Activated naive CD4-positive, alpha-beta T cell treated with anti-CD3 and anti-CD28 coated beads, Interleukin-2, amount 50 U/mL, for 24 hours (primary cell): ENCODE results near the gene NUP205.
"Not testable (repeated sequence)": the region's sequence is repeated elsewhere in the genome, so short reads cannot be mapped to it uniquely, and the experiment has no call there.

Experiments
- H3K27ac Mint-ChIP-seq: one replicate; pipeline ENCODE4 v1.8.0; 2021; ENCODE audit warnings: mild to moderate bottlenecking, mixed read lengths
- H3K27me3 Mint-ChIP-seq: one replicate; pipeline ENCODE4 v1.8.0; 2021; ENCODE audit warnings: mixed read lengths
- H3K36me3 Mint-ChIP-seq: one replicate; pipeline ENCODE4 v1.8.0; 2021; ENCODE audit warnings: mixed read lengths
- H3K4me1 Mint-ChIP-seq: one replicate; pipeline ENCODE4 v1.8.0; 2021; ENCODE audit warnings: mixed read lengths
- H3K4me3 Mint-ChIP-seq: one replicate; pipeline ENCODE4 v1.8.0; 2021; ENCODE audit warnings: mild to moderate bottlenecking, mixed read lengths
- H3K9me3 Mint-ChIP-seq: one replicate; pipeline ENCODE4 v1.8.0; 2021; ENCODE audit warnings: mixed read lengths

NUP205 gene

GRCh38 chr7:135584362-135585353 lies 26.9 kb downstream of the NUP205 start:
- Mint-ChIP-seq H3K9me3 (no peaks in the 10 kb centered on the region), H3K36me3 (peaks cover 19% of the 10 kb centered on the region)

GRCh38 chr7:135597181-135597925 lies 39.6 kb downstream of the NUP205 start:
- H3K9me3 Mint-ChIP-seq = no peaks in the 10 kb centered on the region
- no peaks in the 10 kb centered on the region for H3K4me1 Mint-ChIP-seq
- peaks cover 12% of the 10 kb centered on the region for H3K36me3 Mint-ChIP-seq
- H3K27ac Mint-ChIP-seq = no peak overlapping the region
- H3K27me3 Mint-ChIP-seq = no peaks in the 10 kb centered on the region
- H3K4me3 Mint-ChIP-seq = no peak overlapping the region

More at GRCh38 chr7:135584362-135585353, 26.9 kb downstream of the NUP205 start:
- H3K27ac Mint-ChIP-seq = no peak overlapping the region
- no peak overlapping the region for H3K4me3 Mint-ChIP-seq
- H3K27me3 Mint-ChIP-seq = no peaks in the 10 kb centered on the region
- no peaks in the 10 kb centered on the region for H3K4me1 Mint-ChIP-seq

GRCh38 chr7:135597926-135598305 lies 40.2 kb downstream of the NUP205 start:
- Mint-ChIP-seq H3K4me1 (no peaks in the 10 kb centered on the region), H3K36me3 (peaks cover 12% of the 10 kb centered on the region), H3K4me3 (no peak overlapping the region), H3K9me3 (no peaks in the 10 kb centered on the region), H3K27me3 (no peaks in the 10 kb centered on the region), H3K27ac (no peak overlapping the region)

GRCh38 chr7:135599471-135599870 lies 41.8 kb downstream of the NUP205 start:
- Mint-ChIP-seq H3K4me1 (no peaks in the 10 kb centered on the region), H3K4me3 (no peak overlapping the region), H3K36me3 (peaks cover 12% of the 10 kb centered on the region), H3K27me3 (no peaks in the 10 kb centered on the region), H3K27ac (no peak overlapping the region), H3K9me3 (no peaks in the 10 kb centered on the region)

GRCh38 chr7:135600226-135600625 lies 42.5 kb downstream of the NUP205 start:
- no peaks in the 10 kb centered on the region for H3K9me3 Mint-ChIP-seq
- H3K4me1 Mint-ChIP-seq = no peaks in the 10 kb centered on the region
- H3K36me3 Mint-ChIP-seq = peaks cover 10% of the 10 kb centered on the region
- no peak overlapping the region for H3K4me3 Mint-ChIP-seq
- no peak overlapping the region for H3K27ac Mint-ChIP-seq
- H3K27me3 Mint-ChIP-seq = no peaks in the 10 kb centered on the region

GRCh38 chr7:135601182-135601581 lies 43.5 kb downstream of the NUP205 start:
- H3K9me3 Mint-ChIP-seq = no peaks in the 10 kb centered on the region
- H3K4me1 Mint-ChIP-seq = no peaks in the 10 kb centered on the region
- H3K4me3 Mint-ChIP-seq = no peak overlapping the region
- H3K36me3 Mint-ChIP-seq = peaks cover 13% of the 10 kb centered on the region
- H3K27ac Mint-ChIP-seq = no peak overlapping the region
- H3K27me3 Mint-ChIP-seq = no peaks in the 10 kb centered on the region

GRCh38 chr7:135602304-135602703 lies 44.6 kb downstream of the NUP205 start:
- peaks cover 19% of the 10 kb centered on the region for H3K36me3 Mint-ChIP-seq
- peak overlapping the region; percentile 77 for H3K27ac Mint-ChIP-seq
- H3K4me3 Mint-ChIP-seq = no peak overlapping the region
- H3K9me3 Mint-ChIP-seq = no peaks in the 10 kb centered on the region
- H3K4me1 Mint-ChIP-seq = no peaks in the 10 kb centered on the region
- no peaks in the 10 kb centered on the region for H3K27me3 Mint-ChIP-seq

- Mint-ChIP-seq H3K27me3 (no peaks in the 10 kb centered on the region), H3K4me1 (no peaks in the 10 kb centered on the region), H3K36me3 (peaks cover 2% of the 10 kb centered on the region), H3K9me3 (no peaks in the 10 kb centered on the region), H3K27ac (no peak overlapping the region), H3K4me3 (no peak overlapping the region)
Measured at GRCh38 chr7:135616136-135616535, 58.4 kb downstream of the NUP205 start.

GRCh38 chr7:135617781-135618180 lies 60.1 kb downstream of the NUP205 start:
- Mint-ChIP-seq H3K36me3 (peaks cover 2% of the 10 kb centered on the region), H3K4me3 (no peak overlapping the region), H3K9me3 (no peaks in the 10 kb centered on the region), H3K27me3 (no peaks in the 10 kb centered on the region), H3K4me1 (no peaks in the 10 kb centered on the region), H3K27ac (no peak overlapping the region)

GRCh38 chr7:135618510-135618909 lies 60.8 kb downstream of the NUP205 start:
- Mint-ChIP-seq H3K9me3 (no peaks in the 10 kb centered on the region), H3K27ac (no peak overlapping the region), H3K4me1 (no peaks in the 10 kb centered on the region), H3K36me3 (peaks cover 5% of the 10 kb centered on the region), H3K4me3 (no peak overlapping the region), H3K27me3 (no peaks in the 10 kb centered on the region)

- Mint-ChIP-seq H3K27ac (no peak overlapping the region), H3K36me3 (peaks cover 5% of the 10 kb centered on the region), H3K4me3 (no peak overlapping the region), H3K4me1 (no peaks in the 10 kb centered on the region), H3K27me3 (no peaks in the 10 kb centered on the region), H3K9me3 (no peaks in the 10 kb centered on the region)
Measured at GRCh38 chr7:135620447-135620846, 62.7 kb downstream of the NUP205 start.

- Mint-ChIP-seq H3K4me1 (no peaks in the 10 kb centered on the region), H3K27ac (no peak overlapping the region), H3K27me3 (no peaks in the 10 kb centered on the region), H3K36me3 (peaks cover 6% of the 10 kb centered on the region), H3K4me3 (no peak overlapping the region), H3K9me3 (no peaks in the 10 kb centered on the region)
Measured at GRCh38 chr7:135620980-135621850, 63.5 kb downstream of the NUP205 start.

- Mint-ChIP-seq H3K27ac (no peak overlapping the region), H3K27me3 (no peaks in the 10 kb centered on the region), H3K4me3 (no peak overlapping the region), H3K4me1 (no peaks in the 10 kb centered on the region), H3K9me3 (no peaks in the 10 kb centered on the region), H3K36me3 (peaks cover 16% of the 10 kb centered on the region)
Measured at GRCh38 chr7:135634191-135634878, 76.6 kb downstream of the NUP205 start.

- not testable (repeated sequence) for H3K4me1 Mint-ChIP-seq, H3K4me3 Mint-ChIP-seq, H3K27me3 Mint-ChIP-seq, H3K27ac Mint-ChIP-seq, H3K9me3 Mint-ChIP-seq
- peaks cover 17% of the 10 kb centered on the region for H3K36me3 Mint-ChIP-seq
Measured at GRCh38 chr7:135639690-135640089, 82.0 kb downstream of the NUP205 start.

GRCh38 chr7:135644154-135644553 lies 86.4 kb downstream of the NUP205 start:
- Mint-ChIP-seq H3K36me3 (peaks cover 16% of the 10 kb centered on the region), H3K4me1 (peaks cover 5% of the 10 kb centered on the region), H3K4me3 (no peak overlapping the region), H3K9me3 (no peaks in the 10 kb centered on the region), H3K27me3 (no peaks in the 10 kb centered on the region), H3K27ac (peak overlapping the region; percentile 17)
